GM12891 (cell line): ENCODE measurements around the gene GRIK4.
A peak's percentile ranks its signal among the peaks of the same experiment; 100 is the strongest.

Experiments used
- DNase-seq: peaks from one replicate; pipeline ENCODE4 v3.0.0; 2011; ENCODE audit warnings: low spot score; ENCODE audit not compliant: insufficient read length
- FAIRE-seq: peaks from 2 replicates; lab custom pipeline; 2011; peaks lifted over from hg19 to GRCh38; lab: Jason Lieb, UNC
- PAX5 ChIP-seq: IDR thresholded peaks from 2 replicates; pipeline ENCODE4 v1.6.1; 2011; ENCODE audit warnings: low read length, moderate library complexity, mild to moderate bottlenecking; ENCODE audit not compliant: insufficient read depth, severe bottlenecking
- POLR2A ChIP-seq: IDR thresholded peaks from 2 replicates; pipeline ENCODE4 v1.6.1; 2011; ENCODE audit warnings: low read depth, low read length, control low read depth
- POLR2AphosphoS5 ChIP-seq: IDR thresholded peaks from 2 replicates; pipeline ENCODE4 v1.6.1; 2011; ENCODE audit warnings: low read depth, low read length, control low read depth
- POU2F2 ChIP-seq: IDR thresholded peaks from 2 replicates; pipeline ENCODE4 v1.6.1; 2011; ENCODE audit warnings: low read depth, mild to moderate bottlenecking, control low read depth, low read length, moderate library complexity
- SPI1 ChIP-seq: IDR thresholded peaks from 2 replicates; pipeline ENCODE4 v1.6.1; 2011; ENCODE audit warnings: low read depth, low read length, control low read depth
- TAF1 ChIP-seq: IDR thresholded peaks from 2 replicates; pipeline ENCODE4 v1.6.1; 2011; ENCODE audit warnings: low read depth, low read length, control low read depth

The GRIK4 gene

GRCh38 chr11:120857508-120857907 is 346.0 kb downstream of the GRIK4 start:
- no peak for TF ChIP-seq SPI1
- no peak for TF ChIP-seq PAX5
- no peak for TF ChIP-seq POLR2A
- TF ChIP-seq TAF1: no peak
- no peak for TF ChIP-seq POU2F2
- FAIRE-seq: no peak
- no peak for DNase-seq

GRCh38 chr11:120858740-120859139 is 347.2 kb downstream of the GRIK4 start:
- FAIRE-seq (no peak), DNase-seq (no peak)

GRCh38 chr11:120859552-120860295 is 348.2 kb downstream of the GRIK4 start:
- DNase-seq (no peak), FAIRE-seq (no peak)
- TF ChIP-seq TAF1 (no peak), POLR2AphosphoS5 (no peak), POLR2A (no peak), POU2F2 (no peak), SPI1 (no peak), PAX5 (no peak)

More at GRCh38 chr11:120858740-120859139, 347.2 kb downstream of the GRIK4 start:
- TF ChIP-seq POU2F2 (no peak), POLR2A (no peak), PAX5 (no peak), TAF1 (no peak), SPI1 (no peak), POLR2AphosphoS5 (no peak)

GRCh38 chr11:120863359-120863758 is 351.8 kb downstream of the GRIK4 start:
- DNase-seq (no peak), FAIRE-seq (no peak)
- TF ChIP-seq SPI1: no peak
- TF ChIP-seq POLR2AphosphoS5: no peak
- TF ChIP-seq POU2F2: no peak
- TF ChIP-seq POLR2A: no peak
- TF ChIP-seq PAX5: no peak

GRCh38 chr11:120867024-120867423 is 355.5 kb downstream of the GRIK4 start:
- no peak for FAIRE-seq
- no peak for DNase-seq
- TF ChIP-seq PAX5 (no peak), SPI1 (no peak), POLR2A (no peak), POLR2AphosphoS5 (no peak), TAF1 (no peak), POU2F2 (no peak)

GRCh38 chr11:120867531-120867930 is 356.0 kb downstream of the GRIK4 start:
- no peak for TF ChIP-seq PAX5
- no peak for TF ChIP-seq POLR2A
- TF ChIP-seq SPI1: no peak
- no peak for TF ChIP-seq POU2F2
- no peak for DNase-seq
- no peak for FAIRE-seq

- TF ChIP-seq POLR2AphosphoS5 (no peak), POLR2A (no peak), SPI1 (no peak), TAF1 (no peak), PAX5 (no peak)
- DNase-seq (no peak), FAIRE-seq (no peak)
Measured at GRCh38 chr11:120867988-120868387, 356.4 kb downstream of the GRIK4 start.

GRCh38 chr11:120869097-120869496 is 357.5 kb downstream of the GRIK4 start:
- no peak for DNase-seq
- TF ChIP-seq POU2F2 (no peak), SPI1 (peak; percentile 65)
- no peak for FAIRE-seq

GRCh38 chr11:120869516-120870011 is 358.0 kb downstream of the GRIK4 start:
- FAIRE-seq (peak; percentile 80), DNase-seq (no peak)

GRCh38 chr11:120871194-120871593 is 359.6 kb downstream of the GRIK4 start:
- no peak for TF ChIP-seq POU2F2
- no peak for TF ChIP-seq POLR2AphosphoS5
- DNase-seq (no peak), FAIRE-seq (no peak)

More at GRCh38 chr11:120869516-120870011, 358.0 kb downstream of the GRIK4 start:
- TF ChIP-seq SPI1 (peak; percentile 16; the same call in 1 of the 2 replicates), TAF1 (no peak), PAX5 (no peak)
